GM18507 (cell line): Measurements from ENCODE around the gene NCOA7.
A peak's percentile ranks its signal among the peaks of the same experiment; 100 is the strongest.
"Not testable (repeated sequence)": the region's sequence is repeated elsewhere in the genome, so short reads cannot be mapped to it uniquely, and the experiment has no call there.

ENCODE experiments used
- DNase-seq: peaks from one replicate; pipeline ENCODE4 v3.0.0; 2011; ENCODE audit warnings: low read depth; ENCODE audit not compliant: insufficient read length; ENCODE audit errors: extremely low spot score
- FAIRE-seq: peaks from 2 replicates; lab custom pipeline; 2011; peaks lifted over from hg19 to GRCh38; lab: Jason Lieb, UNC

Gene NCOA7

DNA sequence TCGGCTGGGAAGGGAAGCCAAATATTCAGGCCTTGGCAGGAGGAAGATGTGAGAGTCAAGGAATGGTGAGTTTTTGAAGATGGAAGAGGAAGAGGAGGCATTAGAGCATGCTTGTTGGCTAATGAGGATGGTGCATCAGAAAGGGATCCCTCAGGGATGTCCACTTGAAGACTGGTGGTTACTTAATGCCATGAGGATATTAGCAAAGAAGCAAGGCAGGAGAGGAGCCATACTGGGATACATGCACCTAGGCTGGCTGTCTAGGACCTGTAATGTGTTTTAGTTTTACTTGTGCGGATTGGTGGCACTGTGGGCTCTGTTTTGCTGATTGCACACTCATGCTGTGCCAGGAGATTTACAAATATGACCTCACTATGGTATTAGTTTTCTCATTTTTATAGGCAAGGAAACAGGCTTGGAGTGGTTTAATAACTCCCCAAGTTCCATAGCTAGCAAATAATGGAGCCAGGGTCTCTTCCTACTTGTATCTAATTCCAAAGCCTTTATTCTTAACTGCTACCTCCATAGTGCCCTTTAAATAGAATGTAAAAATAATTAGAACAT, 37.8 kb downstream of the NCOA7 start:
- DNase-seq, result no peak
- no peak for FAIRE-seq

- FAIRE-seq (no peak), DNase-seq (no peak)
Measured at GRCh38 chr6:125829433-125829832, 38.7 kb downstream of the NCOA7 start.

DNA sequence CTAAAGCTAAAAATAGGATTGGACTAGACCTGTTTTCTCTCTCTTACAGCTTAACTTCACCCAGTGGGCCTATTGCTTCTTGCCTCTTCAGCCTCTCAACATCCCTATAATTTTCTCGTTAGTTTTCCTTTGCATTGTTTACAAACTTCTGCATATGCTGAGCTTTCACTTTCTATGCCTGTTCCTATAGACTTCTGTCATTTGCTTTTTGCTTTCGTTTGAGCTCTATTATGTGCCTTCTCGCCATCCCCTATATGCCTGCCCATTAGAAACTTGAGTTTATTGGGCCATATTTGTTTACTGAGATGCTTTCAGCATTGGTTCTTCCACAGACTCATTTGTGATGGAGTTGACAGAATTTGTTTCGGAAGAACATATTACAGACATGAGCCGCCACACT, 40.9 kb downstream of the NCOA7 start:
- peak; percentile 60 for FAIRE-seq
- no peak for DNase-seq

DNA sequence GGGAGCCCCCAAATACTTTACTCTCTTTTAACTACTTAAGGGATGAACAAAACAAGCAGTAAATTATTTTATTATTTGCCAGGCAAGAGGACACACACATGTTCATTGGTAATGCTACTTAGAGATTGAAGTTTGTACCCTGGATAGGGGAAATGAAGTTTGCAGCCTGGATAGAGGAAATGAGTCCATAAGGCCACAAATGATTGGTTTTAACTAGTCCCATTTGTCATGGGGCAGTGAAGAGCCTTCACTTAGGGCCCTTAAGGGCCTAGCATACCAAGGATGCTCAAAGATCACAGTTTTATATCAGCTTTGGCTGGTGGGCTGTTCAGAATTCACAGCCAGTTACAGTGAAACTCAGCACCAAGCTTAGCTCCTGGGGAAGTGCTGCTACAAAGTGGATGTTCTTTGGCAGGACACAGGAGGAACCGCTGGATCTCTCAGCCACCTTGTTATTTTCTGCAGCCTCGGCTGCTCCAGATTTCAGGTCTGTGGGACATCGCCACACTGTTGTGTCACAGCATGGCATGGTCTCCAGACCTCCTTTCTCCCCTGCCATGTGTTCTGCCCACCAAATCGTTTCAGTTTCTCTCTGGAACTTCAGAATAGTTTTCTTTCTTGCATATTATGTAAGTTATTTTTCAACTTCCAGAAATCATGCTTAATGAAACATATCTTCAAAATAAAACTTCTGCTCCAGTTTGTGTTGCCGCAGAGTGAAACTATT, 41.8 kb downstream of the NCOA7 start:
- FAIRE-seq (peak; percentile 59), DNase-seq (no peak)

DNA sequence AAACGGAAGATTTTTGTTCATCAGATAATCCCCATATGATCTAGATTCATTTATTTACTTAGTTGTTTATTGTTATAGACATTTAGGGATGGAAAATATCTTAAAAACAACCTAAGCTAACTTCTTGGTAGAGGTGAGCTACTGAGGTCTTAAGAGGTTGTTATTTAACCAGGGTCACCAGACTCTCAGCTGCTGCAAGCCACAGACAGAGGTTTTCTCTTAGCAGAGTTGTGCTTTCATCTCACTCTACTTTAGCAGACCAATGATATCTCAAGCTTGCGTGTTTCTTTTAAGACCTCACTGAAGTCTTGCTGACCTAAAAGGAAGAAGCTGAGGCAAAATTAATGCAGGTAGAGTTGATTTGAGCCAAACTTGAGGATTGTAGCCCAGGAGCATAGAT, 43.6 kb downstream of the NCOA7 start:
- FAIRE-seq (peak; percentile 87), DNase-seq (no peak)

DNA sequence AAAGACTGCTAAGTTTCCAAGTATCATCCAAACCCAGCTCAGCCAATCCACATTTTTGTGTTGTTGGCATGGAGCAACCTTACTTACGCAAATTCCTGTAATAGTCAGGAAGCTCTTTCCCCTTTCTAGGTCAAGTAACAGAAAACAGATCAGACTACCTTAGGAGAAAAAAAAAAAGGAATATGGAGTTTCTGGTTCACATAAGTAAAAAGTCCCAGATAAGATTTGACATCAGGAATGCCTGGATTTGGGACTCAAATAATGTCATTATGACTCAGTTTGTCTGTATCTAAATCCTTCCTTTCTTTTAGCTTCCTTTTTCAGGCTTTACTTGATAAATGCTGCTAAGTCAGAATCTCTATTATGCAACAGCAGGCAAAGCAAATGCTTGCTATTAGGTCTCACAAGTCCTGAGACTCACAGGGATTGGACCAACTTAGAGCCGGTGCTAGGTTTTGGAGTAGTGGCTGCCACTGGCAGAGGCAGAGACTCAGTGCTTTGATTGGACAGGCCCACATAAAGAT, 44.5 kb downstream of the NCOA7 start:
- DNase-seq (no peak), FAIRE-seq (no peak)

GRCh38 chr6:125836466-125836865, 45.7 kb downstream of the NCOA7 start:
- FAIRE-seq, result no peak
- DNase-seq, result no peak

DNA sequence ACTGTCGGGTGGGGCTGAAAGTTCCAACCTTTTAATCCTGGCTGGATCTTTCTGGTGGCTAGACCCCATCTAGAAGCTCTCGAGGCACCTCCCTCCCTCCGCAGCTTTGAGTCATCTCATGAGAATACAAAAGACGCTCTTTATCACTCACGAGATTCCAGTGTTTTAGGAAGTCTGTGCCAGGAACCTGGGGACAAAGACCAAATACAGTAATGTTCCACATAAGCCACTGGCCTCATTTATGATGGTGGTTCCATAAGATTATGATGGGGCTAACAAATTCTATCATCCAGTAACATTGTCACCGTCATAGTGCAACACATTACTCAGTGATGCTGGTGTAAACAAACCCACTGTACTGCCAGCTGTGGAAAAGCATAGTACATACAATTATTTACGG, 48.7 kb downstream of the NCOA7 start:
- FAIRE-seq (no peak), DNase-seq (no peak)

- FAIRE-seq, result no peak
Measured at GRCh38 chr6:125839879-125840278, 49.1 kb downstream of the NCOA7 start.

GRCh38 chr6:125841356-125842090, 50.8 kb downstream of the NCOA7 start:
- FAIRE-seq, result no peak

More at GRCh38 chr6:125839879-125840278, 49.1 kb downstream of the NCOA7 start:
- no peak for DNase-seq

DNA sequence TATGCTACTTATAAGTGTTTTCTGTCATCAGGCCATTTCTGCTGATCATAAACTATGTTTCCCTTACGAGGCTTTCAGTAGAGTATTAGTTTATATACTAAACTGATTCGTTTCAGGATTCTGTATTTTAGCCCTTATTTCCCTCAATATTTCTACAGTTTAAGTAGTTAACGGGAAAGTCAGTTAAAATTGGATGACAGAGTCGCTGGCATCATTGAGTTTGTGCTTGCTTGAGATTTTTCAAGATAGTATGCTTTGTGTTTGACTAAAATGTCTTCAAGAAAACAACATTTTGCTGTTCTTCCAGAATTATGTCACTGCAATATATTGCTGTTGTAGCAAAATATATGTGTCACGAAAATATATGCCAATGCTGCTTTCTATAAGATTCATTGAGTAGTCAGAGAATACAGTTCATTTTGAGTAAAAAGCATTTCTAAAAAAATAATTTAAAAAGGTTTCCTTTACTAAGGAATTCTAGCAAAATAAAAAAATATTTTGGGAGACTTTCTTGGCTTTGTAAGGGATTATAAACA, 51.4 kb downstream of the NCOA7 start:
- FAIRE-seq, result peak; percentile 9
- DNase-seq, result no peak

More at GRCh38 chr6:125841356-125842090, 50.8 kb downstream of the NCOA7 start:
- no peak for DNase-seq

DNA sequence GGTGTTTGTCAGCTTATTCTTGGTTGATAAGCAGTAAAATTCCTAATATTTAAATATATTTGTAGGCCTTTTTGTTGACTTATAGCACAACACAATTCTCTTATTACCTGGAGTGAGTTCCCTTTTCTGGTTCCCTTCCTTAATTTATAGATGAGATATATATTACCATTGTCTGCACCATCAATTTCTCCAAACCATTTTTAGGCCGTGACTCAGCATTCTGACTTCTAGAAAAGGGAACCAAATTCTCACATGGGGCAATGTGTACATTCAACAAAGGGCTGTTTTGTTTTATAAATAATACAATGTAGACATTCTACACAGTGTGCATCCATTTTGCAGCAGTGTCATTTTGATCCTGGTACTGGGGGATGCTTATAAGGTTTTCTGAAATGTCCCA, 52.8 kb downstream of the NCOA7 start:
- no peak for DNase-seq
- no peak for FAIRE-seq

DNA sequence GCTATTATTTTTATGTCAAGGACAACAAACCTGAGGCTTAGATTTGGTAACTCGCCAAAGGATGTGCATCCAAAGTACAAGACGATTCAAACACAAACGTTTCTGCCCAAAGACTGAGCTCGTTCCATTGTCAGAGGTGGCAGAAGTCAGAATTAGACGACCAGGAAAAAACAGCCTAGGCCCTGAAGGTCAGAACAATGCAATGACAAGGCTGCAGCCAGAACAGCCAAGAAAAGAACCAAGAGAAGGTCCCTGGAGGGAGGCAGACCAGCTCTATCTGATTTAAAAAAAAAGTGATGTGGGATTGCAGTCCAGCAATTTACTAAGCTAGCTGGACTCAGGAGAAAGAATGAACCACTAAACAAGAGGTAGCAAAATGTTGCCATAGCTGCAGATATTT, 54.2 kb downstream of the NCOA7 start:
- FAIRE-seq, result no peak
- DNase-seq, result no peak

GRCh38 chr6:125846292-125847024, 55.7 kb downstream of the NCOA7 start:
- DNase-seq (no peak), FAIRE-seq (no peak)

DNA sequence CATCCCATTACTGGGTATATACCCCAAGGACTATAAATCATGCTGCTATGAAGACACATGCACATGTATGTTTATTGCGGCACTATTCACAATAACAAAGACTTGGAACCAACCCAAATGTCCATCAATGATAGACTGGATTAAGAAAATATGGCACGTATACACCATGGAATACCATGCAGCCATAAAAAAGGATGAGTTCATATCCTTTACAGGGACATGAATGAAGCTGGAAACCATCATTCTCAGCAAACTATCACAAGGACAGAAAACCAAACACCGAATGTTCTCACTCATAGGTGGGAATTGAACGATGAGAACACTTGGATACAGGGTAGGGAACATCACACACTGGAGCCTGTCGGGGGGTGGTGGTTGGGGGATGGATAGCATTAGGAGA, 57.5 kb downstream of the NCOA7 start:
- not testable (repeated sequence) for DNase-seq, FAIRE-seq

GRCh38 chr6:125850361-125850760, 59.6 kb downstream of the NCOA7 start:
- FAIRE-seq (no peak), DNase-seq (no peak)

DNA sequence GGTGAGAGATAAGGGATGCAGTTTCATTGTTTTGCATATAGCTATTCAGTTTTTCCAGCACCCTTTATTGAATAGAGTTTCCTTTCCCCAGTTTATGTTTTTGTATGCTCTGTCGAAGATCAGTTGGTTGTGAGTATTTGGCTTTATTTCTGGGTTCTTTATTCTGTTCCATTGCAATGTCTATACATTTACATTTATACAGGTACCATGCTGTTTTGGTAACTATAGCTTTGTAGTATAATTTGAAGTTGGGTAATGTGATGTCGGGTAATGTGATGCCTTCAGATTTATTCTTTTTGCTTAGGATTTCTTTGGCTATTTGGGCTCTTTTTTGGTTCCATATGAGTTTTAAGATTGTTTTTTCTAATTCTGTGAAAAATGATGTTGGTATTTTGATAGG, 61.8 kb downstream of the NCOA7 start:
- FAIRE-seq (no peak), DNase-seq (no peak)

- DNase-seq, result no peak
- FAIRE-seq, result no peak
Measured at GRCh38 chr6:125853168-125853567, 62.4 kb downstream of the NCOA7 start.

GRCh38 chr6:125853756-125854155, 63.0 kb downstream of the NCOA7 start:
- FAIRE-seq (no peak), DNase-seq (no peak)

DNA sequence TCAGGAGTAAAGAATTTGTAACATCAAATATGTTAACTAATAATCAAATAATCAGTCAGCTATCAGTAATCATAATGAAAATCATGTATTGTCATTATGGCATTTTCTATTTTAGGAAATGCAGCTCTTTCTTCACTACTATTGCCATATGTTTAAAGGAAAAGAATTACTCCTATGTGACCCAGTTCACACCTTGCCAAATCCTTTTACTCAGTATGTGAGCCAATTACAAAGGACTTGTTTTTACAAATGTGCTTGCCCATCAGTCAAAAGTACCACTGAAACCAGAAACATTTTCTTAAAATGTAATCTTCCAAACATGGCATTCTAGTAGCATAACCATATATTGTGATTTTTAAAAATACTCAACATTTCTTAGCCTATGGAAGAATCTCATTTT, 63.6 kb downstream of the NCOA7 start:
- DNase-seq (no peak), FAIRE-seq (no peak)
